ENCODE data around the gene PSEN1.

Gene PSEN1

GRCh38 chr14:73216030-73216429 lies 79.7 kb downstream of the PSEN1 start:
- DNase-seq (ENCODE audit: low read depth in 2 of 2, low spot score in 1 of 2), result no peak

GRCh38 chr14:73217411-73217810 lies 81.1 kb downstream of the PSEN1 start:
- no peak for DNase-seq (ENCODE audit: low read depth in 2 of 2, low spot score in 1 of 2)

GRCh38 chr14:73220061-73220460 lies 83.8 kb downstream of the PSEN1 start:
- no peak for DNase-seq (ENCODE audit: low read depth in 2 of 2, low spot score in 1 of 2)

GRCh38 chr14:73220634-73221033 lies 84.3 kb downstream of the PSEN1 start:
- DNase-seq (ENCODE audit: low read depth in 2 of 2, low spot score in 1 of 2), result no peak

- DNase-seq (ENCODE audit: low read depth in 2 of 2, low spot score in 1 of 2), result no peak
Observed at GRCh38 chr14:73221945-73222344, 85.6 kb downstream of the PSEN1 start.

- DNase-seq (ENCODE audit: low read depth in 2 of 2, low spot score in 1 of 2), result no peak
Observed at GRCh38 chr14:73223049-73223448, 86.7 kb downstream of the PSEN1 start.

GRCh38 chr14:73225496-73225895 lies 89.2 kb downstream of the PSEN1 start:
- DNase-seq (ENCODE audit: low read depth in 2 of 2, low spot score in 1 of 2), result no peak

- no peak for DNase-seq (ENCODE audit: low read depth in 2 of 2, low spot score in 1 of 2)
Observed at GRCh38 chr14:73227812-73228781, 91.8 kb downstream of the PSEN1 start.

GRCh38 chr14:73230051-73230450 lies 93.7 kb downstream of the PSEN1 start:
- no peak for DNase-seq (ENCODE audit: low read depth in 2 of 2, low spot score in 1 of 2)

GRCh38 chr14:73231981-73232851 lies 95.9 kb downstream of the PSEN1 start:
- DNase-seq (ENCODE audit: low read depth in 2 of 2, low spot score in 1 of 2), result no peak

GRCh38 chr14:73232984-73233383 lies 96.7 kb downstream of the PSEN1 start:
- DNase-seq (ENCODE audit: low read depth in 2 of 2, low spot score in 1 of 2), result no peak

GRCh38 chr14:73233564-73233963 lies 97.3 kb downstream of the PSEN1 start:
- DNase-seq (ENCODE audit: low read depth in 2 of 2, low spot score in 1 of 2), result no peak

- DNase-seq (ENCODE audit: low read depth in 2 of 2, low spot score in 1 of 2), result no peak
Observed at GRCh38 chr14:73234029-73234428, 97.7 kb downstream of the PSEN1 start.

- DNase-seq (ENCODE audit: low read depth in 2 of 2, low spot score in 1 of 2), result no peak
Observed at GRCh38 chr14:73234586-73235394, 98.5 kb downstream of the PSEN1 start.

GRCh38 chr14:73235531-73236155 lies 99.3 kb downstream of the PSEN1 start:
- no peak for DNase-seq (ENCODE audit: low read depth in 2 of 2, low spot score in 1 of 2)

- DNase-seq (ENCODE audit: low read depth in 2 of 2, low spot score in 1 of 2), result no peak
Observed at GRCh38 chr14:73236157-73236556, 99.8 kb downstream of the PSEN1 start.

GRCh38 chr14:73236752-73237218 lies 100.5 kb downstream of the PSEN1 start:
- no peak for DNase-seq (ENCODE audit: low read depth in 2 of 2, low spot score in 1 of 2)

GRCh38 chr14:73237219-73237785 lies 101.0 kb downstream of the PSEN1 start, which contains the start of gene PAPLN:
Gene PAPLN (plus strand): TSS chr14:73237506. CDS start chr14:73239779, 2,273 bp downstream.
- DNase-seq (ENCODE audit: low read depth in 2 of 2, low spot score in 1 of 2), result no peak

GRCh38 chr14:73237786-73238423 lies 101.6 kb downstream of the PSEN1 start:
- no peak for DNase-seq (ENCODE audit: low read depth in 2 of 2, low spot score in 1 of 2)

All from stimulated activated CD8-positive, alpha-beta memory T cell treated with anti-CD3 and anti-CD28 coated beads, Interleukin-4, amount 100 ng/mL, for 4 hours (primary cell).